KG1 (cell line): Measurements from ENCODE around the gene MCU.

Source experiments
- DNase-seq: peaks from one replicate; lab custom pipeline; 2025; lab: John Stamatoyannopoulos, UW

The MCU gene

GRCh38 chr10:72802332-72802731 lies 110.4 kb downstream of the MCU start:
- no peak for DNase-seq

- no peak for DNase-seq
Observed at GRCh38 chr10:72802763-72803505, 111.0 kb downstream of the MCU start.

GRCh38 chr10:72808001-72808400 lies 116.1 kb downstream of the MCU start:
- no peak for DNase-seq

GRCh38 chr10:72809006-72809405 lies 117.1 kb downstream of the MCU start:
- no peak for DNase-seq

- DNase-seq = no peak
Observed at GRCh38 chr10:72810976-72811375, 119.0 kb downstream of the MCU start.

- DNase-seq = no peak
Observed at GRCh38 chr10:72812415-72812752, 120.4 kb downstream of the MCU start.

GRCh38 chr10:72812753-72813430 lies 120.9 kb downstream of the MCU start:
- DNase-seq = no peak

GRCh38 chr10:72814099-72814790 lies 122.3 kb downstream of the MCU start:
- DNase-seq = no peak

- no peak for DNase-seq
Observed at GRCh38 chr10:72816565-72816964, 124.6 kb downstream of the MCU start.

GRCh38 chr10:72818076-72818475 lies 126.1 kb downstream of the MCU start:
- DNase-seq = no peak

- DNase-seq = no peak
Observed at GRCh38 chr10:72819053-72819452, 127.1 kb downstream of the MCU start.

GRCh38 chr10:72821606-72822005 lies 129.7 kb downstream of the MCU start:
- DNase-seq = no peak

- no peak for DNase-seq
Observed at GRCh38 chr10:72822342-72822986, 130.5 kb downstream of the MCU start.

- DNase-seq = no peak
Observed at GRCh38 chr10:72825163-72825562, 133.2 kb downstream of the MCU start.

GRCh38 chr10:72826346-72826745 lies 134.4 kb downstream of the MCU start:
- DNase-seq = no peak

- no peak for DNase-seq
Observed at GRCh38 chr10:72828294-72828693, 136.4 kb downstream of the MCU start.

- DNase-seq = no peak
Observed at GRCh38 chr10:72830625-72831024, 138.7 kb downstream of the MCU start.

GRCh38 chr10:72831696-72832409 lies 139.9 kb downstream of the MCU start:
- DNase-seq = no peak

GRCh38 chr10:72832701-72833100 lies 140.8 kb downstream of the MCU start:
- no peak for DNase-seq

GRCh38 chr10:72834183-72834825 lies 142.4 kb downstream of the MCU start:
- DNase-seq = no peak

GRCh38 chr10:72840319-72840718 lies 148.4 kb downstream of the MCU start:
- no peak for DNase-seq

GRCh38 chr10:72841487-72841886 lies 149.5 kb downstream of the MCU start:
- DNase-seq = no peak
